IMR-90 (cell line): ENCODE results near the gene ADAMTS19. TPM values are rescaled to one million over a fixed set of nuclear protein-coding genes. Genes with fewer than 3 reads are reported as not detected.

Experiments used
- ATAC-seq: fragments of 200-7000 bp; cut with Tn5 transposase; 2 replicates; pipeline ENCODE4 v1.9.1; 2020; ENCODE audit warnings: low read depth, mild to moderate bottlenecking, moderate library complexity
- BruUV-seq: library from RNA; stranded (reverse); fragments of 400-500 nt; replicated peaks from 2 replicates; lab custom pipeline; 2021; lab: Mats Ljungman, UMichigan
- CTCF ChIA-PET: fragments of 300-600 bp; formaldehyde crosslinking; extraction: SDS; loops from one replicate; lab custom pipeline; 2021; ENCODE audit warnings: antibody characterized with exemption; lab: Yijun Ruan, JAX
- POLR2A ChIA-PET: fragments of 300-600 bp; sonication (Branson Sonifier 250); formaldehyde crosslinking; loops from one replicate; lab custom pipeline; 2022; ENCODE audit warnings: antibody characterized with exemption; ENCODE audit not compliant: unreplicated experiment; lab: Charles Lee
- DNase-seq: peaks from one replicate; pipeline ENCODE4 v3.0.0; 2013
- H2AFZ ChIP-seq: replicated peaks from 2 replicates; pipeline ENCODE3; 2013; ENCODE audit warnings: low read length, mild to moderate bottlenecking; ENCODE audit not compliant: poor library complexity
- H2AK5ac ChIP-seq: 2 replicates; pipeline ENCODE4 v1.6.1; 2013; ENCODE audit warnings: low read depth, low read length, inconsistent platforms
- H2AK9ac ChIP-seq: replicated peaks from 2 replicates; pipeline ENCODE3; 2013; ENCODE audit warnings: mild to moderate bottlenecking, low read depth, low read length, moderate library complexity; ENCODE audit not compliant: poor library complexity
- H2BK120ac ChIP-seq: 2 replicates; pipeline ENCODE4 v1.6.1; 2013; ENCODE audit warnings: low read depth, low read length, inconsistent platforms
- H2BK15ac ChIP-seq: 3 replicates; pipeline ENCODE4 v1.6.1; 2013; ENCODE audit warnings: low read depth, low read length, inconsistent platforms
- H2BK20ac ChIP-seq: 2 replicates; pipeline ENCODE4 v1.6.1; 2013; ENCODE audit warnings: low read depth, mild to moderate bottlenecking, inconsistent platforms, low read length, moderate library complexity
- H2BK5ac ChIP-seq: 2 replicates; pipeline ENCODE4 v1.6.1; 2013; ENCODE audit warnings: mild to moderate bottlenecking, low read depth, low read length, inconsistent platforms; ENCODE audit not compliant: poor library complexity, severe bottlenecking
- H3K14ac ChIP-seq: replicated peaks from 2 replicates; pipeline ENCODE4 v1.6.1; 2013; ENCODE audit warnings: low read depth, low read length, inconsistent platforms
- H3K18ac ChIP-seq: 2 replicates; pipeline ENCODE4 v1.6.1; 2013; ENCODE audit warnings: low read depth, low read length, control low read depth
- H3K23ac ChIP-seq: 2 replicates; pipeline ENCODE4 v1.6.1; 2013; ENCODE audit warnings: low read depth, low read length, inconsistent platforms
- H3K27ac ChIP-seq: 2 replicates; pipeline ENCODE4 v1.5.1; 2013; ENCODE audit warnings: mild to moderate bottlenecking, control low read depth, low read length; ENCODE audit not compliant: insufficient read depth
- H3K27me3 ChIP-seq: 2 replicates; pipeline ENCODE4 v1.6.1; 2013; ENCODE audit warnings: low read length; ENCODE audit not compliant: control insufficient read depth, insufficient read depth
- H3K36me3 ChIP-seq: 2 replicates; pipeline ENCODE4 v1.6.1; 2013; ENCODE audit warnings: low read length, mixed read lengths; ENCODE audit not compliant: control insufficient read depth, insufficient read depth
- H3K4ac ChIP-seq: 2 replicates; pipeline ENCODE4 v1.6.1; 2013; ENCODE audit warnings: low read depth, low read length, inconsistent platforms
- H3K4me1 ChIP-seq: 2 replicates; pipeline ENCODE4 v1.6.1; 2013; ENCODE audit warnings: low read length, mixed read lengths; ENCODE audit not compliant: control insufficient read depth, insufficient read depth
- H3K4me2 ChIP-seq: 2 replicates; pipeline ENCODE4 v1.6.1; 2013; ENCODE audit warnings: low read depth, mild to moderate bottlenecking, control low read depth, low read length, moderate library complexity
- H3K4me3 ChIP-seq: 2 replicates; pipeline ENCODE4 v1.5.1; 2013; ENCODE audit warnings: low read depth, mild to moderate bottlenecking, control low read depth, low read length, moderate library complexity; ENCODE audit not compliant: insufficient read depth
- H3K56ac ChIP-seq: 2 replicates; pipeline ENCODE4 v1.6.1; 2013; ENCODE audit warnings: low read length, inconsistent platforms; ENCODE audit not compliant: insufficient read depth; ENCODE audit errors: extremely low read depth
- H3K79me1 ChIP-seq, 2 experiments: 2 replicates each; pipeline ENCODE4 v1.6.1; 2013; ENCODE audit warnings: low read length in 2 of 2, inconsistent platforms in 1 of 2, low read depth in 1 of 2
- H3K9ac ChIP-seq: 2 replicates; pipeline ENCODE4 v1.6.1; 2013; ENCODE audit warnings: low read depth, low read length, control low read depth
- H3K9me1 ChIP-seq: 2 replicates; pipeline ENCODE4 v1.6.1; 2013; ENCODE audit warnings: low read length, inconsistent platforms; ENCODE audit not compliant: insufficient read depth
- H3K9me3 ChIP-seq: 2 replicates; pipeline ENCODE4 v1.6.1; 2013; ENCODE audit warnings: low read length; ENCODE audit not compliant: control insufficient read depth, insufficient read depth
- H4K20me1 ChIP-seq: 2 replicates; pipeline ENCODE4 v1.6.1; 2013; ENCODE audit warnings: low read length, inconsistent platforms; ENCODE audit not compliant: insufficient read depth
- H4K5ac ChIP-seq: 2 replicates; pipeline ENCODE4 v1.6.1; 2013; ENCODE audit warnings: mild to moderate bottlenecking, low read depth, low read length, control low read depth
- H4K8ac ChIP-seq, 2 experiments: 2 replicates each; pipeline ENCODE4 v1.6.1; 2013; ENCODE audit warnings: low read depth in 2 of 2, low read length in 2 of 2, control low read depth in 1 of 2, inconsistent platforms in 1 of 2
- H4K91ac ChIP-seq: 2 replicates; pipeline ENCODE4 v1.6.1; 2013; ENCODE audit warnings: low read depth, low read length, inconsistent platforms; ENCODE audit not compliant: insufficient read depth
- BHLHE40 ChIP-seq: fragments of 150-350 bp; IDR thresholded peaks from 2 replicates; pipeline ENCODE4 v1.6.1; 2016; ENCODE audit warnings: mild to moderate bottlenecking, low read depth, low read length
- MAFK ChIP-seq: IDR thresholded peaks from 2 replicates; pipeline ENCODE4 v1.6.1; 2012; ENCODE audit warnings: low read depth, low read length, improper control_type of control experiment
- NFE2L2 ChIP-seq: fragments of 150-350 bp; IDR thresholded peaks from 2 replicates; pipeline ENCODE4 v1.6.1; 2016; ENCODE audit warnings: low read depth, mild to moderate bottlenecking, low read length
- RCOR1 ChIP-seq: IDR thresholded peaks from 2 replicates; pipeline ENCODE4 v1.6.1; 2012; ENCODE audit warnings: mild to moderate bottlenecking, low read length, improper control_type of control experiment; ENCODE audit not compliant: insufficient replicate concordance
- SMC3 ChIP-seq: fragments of 150-350 bp; IDR thresholded peaks from 2 replicates; pipeline ENCODE4 v1.6.1; 2016; ENCODE audit warnings: low read depth, mild to moderate bottlenecking, antibody characterized with exemption, low read length, moderate library complexity
- USF2 ChIP-seq: fragments of 150-350 bp; IDR thresholded peaks from 2 replicates; pipeline ENCODE4 v1.6.1; 2017; ENCODE audit warnings: mild to moderate bottlenecking, antibody characterized with exemption, low read length, low read depth
- WGBS, 2 experiments: methylation state at CpG; one replicate each; pipeline versions ENCODE4 v1.1.5 to v1.1.7; 2013; ENCODE audit warnings: missing lambda C conversion rate in 2 of 2; ENCODE audit not compliant: insufficient read length in 1 of 2; ENCODE audit errors: extremely low coverage in 2 of 2; 5-methylcytosine and 5-hydroxymethylcytosine counted together
- dilution Hi-C: fragments of 300-500 bp; cut with HindIII; formaldehyde crosslinking; loops from one replicate; pipeline ENCODE4 v1.14.3; 2018; ENCODE audit warnings: low sequenced_read_pairs; ENCODE audit not compliant: unreplicated experiment
- in situ Hi-C: fragments of 300-500 bp; cut with MboI; formaldehyde crosslinking; loops from 3 replicates; pipeline ENCODE4 v1.14.3; 2019; ENCODE audit warnings: low sequenced_read_pairs, inconsistent platforms, mixed read lengths
- intact Hi-C: fragments of 100-400 bp; cut with micrococcal nuclease; formaldehyde crosslinking; loops from 2 replicates; pipeline ENCODE4 v1.10.0; 2022
- polyA plus RNA-seq, 3 experiments: library from polyadenylated mRNA; depleted of rRNA; stranded (reverse); fragments of >200 nt; gene quantifications; 2 replicates each; pipeline ENCODE4 v1.2.3, GENCODE V29; 2012; ENCODE audit warnings: low replicate concordance in 1 of 3
- total RNA-seq: library from RNA; depleted of rRNA; stranded (reverse); fragments of >200 nt; gene quantifications from 2 replicates; pipeline ENCODE4 v1.2.3, GENCODE V29; 2012
- TF ChIP-seq, protein P1 (sequence below): fragments of 150-350 bp; IDR thresholded peaks from 2 replicates; pipeline ENCODE4 v1.6.1; 2016; ENCODE audit warnings: low read depth, mild to moderate bottlenecking, low read length, moderate library complexity, borderline replicate concordance
- TF ChIP-seq, protein P2 (sequence below): conservative IDR thresholded peaks from 2 replicates; pipeline ENCODE4 v1.5.1; 2012; ENCODE audit warnings: mild to moderate bottlenecking, low read depth, low read length, improper control_type of control experiment

ADAMTS19 gene
- total and polyA plus RNA-seq, 2 of the 4 experiments (the other 2 are of a cell fraction): under 0.01 to 0.17 TPM

- Histone ChIP-seq H3K9me1 (no peaks in the 10 kb centered on the region), H2BK15ac (no peak overlapping the region), H2BK20ac (no peak overlapping the region), H3K79me1 (no peaks in the 10 kb centered on the region), H3K9me3 (no peaks in the 10 kb centered on the region), H3K23ac (no peak overlapping the region), H4K91ac (no peak overlapping the region), H3K36me3 (no peaks in the 10 kb centered on the region), H4K5ac (no peak overlapping the region), H3K9ac (no peak overlapping the region), H3K4me1 (no peaks in the 10 kb centered on the region), H3K56ac (no peak overlapping the region), H2AK9ac (no peak overlapping the region), H3K4ac (no peak overlapping the region), H3K18ac (no peak overlapping the region), H4K20me1 (no peaks in the 10 kb centered on the region), H2AFZ (no peak overlapping the region), H2BK5ac (no peak overlapping the region), H3K4me2 (no peak overlapping the region), H3K14ac (no peak overlapping the region), H3K27ac (no peak overlapping the region), H3K4me3 (no peak overlapping the region), H4K8ac (no peak overlapping the region), H2AK5ac (no peak overlapping the region), H2BK120ac (no peak overlapping the region), H3K27me3 (peaks cover 10% of the 10 kb centered on the region)
- intact Hi-C loops: loop anchor here (10.0 kb wide), 1 partner anchor 361 kb away; no protein-coding TSS in a partner anchor
- dilution Hi-C loops: no loop called here
- TF ChIP-seq USF2 (no peak), NFE2L2 (no peak), BHLHE40 (no peak), RCOR1 (no peak), MAFK (no peak), SMC3 (no peak)
- TF ChIP-seq, protein P1, sequence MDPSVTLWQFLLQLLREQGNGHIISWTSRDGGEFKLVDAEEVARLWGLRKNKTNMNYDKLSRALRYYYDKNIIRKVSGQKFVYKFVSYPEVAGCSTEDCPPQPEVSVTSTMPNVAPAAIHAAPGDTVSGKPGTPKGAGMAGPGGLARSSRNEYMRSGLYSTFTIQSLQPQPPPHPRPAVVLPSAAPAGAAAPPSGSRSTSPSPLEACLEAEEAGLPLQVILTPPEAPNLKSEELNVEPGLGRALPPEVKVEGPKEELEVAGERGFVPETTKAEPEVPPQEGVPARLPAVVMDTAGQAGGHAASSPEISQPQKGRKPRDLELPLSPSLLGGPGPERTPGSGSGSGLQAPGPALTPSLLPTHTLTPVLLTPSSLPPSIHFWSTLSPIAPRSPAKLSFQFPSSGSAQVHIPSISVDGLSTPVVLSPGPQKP: no peak
- TF ChIP-seq, protein P2, sequence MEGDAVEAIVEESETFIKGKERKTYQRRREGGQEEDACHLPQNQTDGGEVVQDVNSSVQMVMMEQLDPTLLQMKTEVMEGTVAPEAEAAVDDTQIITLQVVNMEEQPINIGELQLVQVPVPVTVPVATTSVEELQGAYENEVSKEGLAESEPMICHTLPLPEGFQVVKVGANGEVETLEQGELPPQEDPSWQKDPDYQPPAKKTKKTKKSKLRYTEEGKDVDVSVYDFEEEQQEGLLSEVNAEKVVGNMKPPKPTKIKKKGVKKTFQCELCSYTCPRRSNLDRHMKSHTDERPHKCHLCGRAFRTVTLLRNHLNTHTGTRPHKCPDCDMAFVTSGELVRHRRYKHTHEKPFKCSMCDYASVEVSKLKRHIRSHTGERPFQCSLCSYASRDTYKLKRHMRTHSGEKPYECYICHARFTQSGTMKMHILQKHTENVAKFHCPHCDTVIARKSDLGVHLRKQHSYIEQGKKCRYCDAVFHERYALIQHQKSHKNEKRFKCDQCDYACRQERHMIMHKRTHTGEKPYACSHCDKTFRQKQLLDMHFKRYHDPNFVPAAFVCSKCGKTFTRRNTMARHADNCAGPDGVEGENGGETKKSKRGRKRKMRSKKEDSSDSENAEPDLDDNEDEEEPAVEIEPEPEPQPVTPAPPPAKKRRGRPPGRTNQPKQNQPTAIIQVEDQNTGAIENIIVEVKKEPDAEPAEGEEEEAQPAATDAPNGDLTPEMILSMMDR: no peak
- in situ Hi-C loops: no loop called here
- ATAC-seq (no peak), DNase-seq (no peak)
- WGBS, 2 experiments: 58% methylated on average over 4 of the region's 4 CpGs; no CpG with 5 or more reads in 1 of the 2 experiments
- POLR2A ChIA-PET: no interaction called here
- BruUV-seq: no TSS peak
- CTCF ChIA-PET: no interaction called here
Measured at GRCh38 chr5:129465776-129466344, 5.8 kb downstream of the ADAMTS19 start.
